A549 (cell line): ENCODE measurements around the gene CCDC170. TPM values are rescaled to one million over a fixed set of nuclear protein-coding genes. Genes with fewer than 3 reads are reported as not detected.

Experiments used
- ATAC-seq, 2 experiments: fragments of 200-7000 bp in 1 of 2; fragments of >200 bp in 1 of 2; cut with Nextera tagmentation in 1 of 2; cut with Tn5 transposase in 1 of 2; 3 replicates each; pipeline versions ENCODE4 v1.8.0 to v1.9.1; 2018 to 2020; ENCODE audit warnings: mild to moderate bottlenecking in 1 of 2, moderate library complexity in 1 of 2
- CTCF ChIA-PET: fragments of 300-600 bp; sonication (Branson Sonifier 250); formaldehyde crosslinking; extraction: SDS; loops from one replicate; lab custom pipeline; 2021; ENCODE audit warnings: antibody characterized with exemption, inconsistent platforms; lab: Yijun Ruan, JAX
- POLR2A ChIA-PET: fragments of 350-600 bp; formaldehyde crosslinking; extraction: SDS; loops from one replicate; lab custom pipeline; 2021; ENCODE audit warnings: antibody characterized with exemption, inconsistent platforms; lab: Yijun Ruan, JAX
- DNase-seq, 2 experiments: peaks; one replicate each; pipeline versions ENCODE4 v3.0.0 to v3.0.0-alpha.2; 2011 to 2016; ENCODE audit warnings: low read depth in 1 of 2, low spot score in 1 of 2
- FAIRE-seq: peaks from 2 replicates; lab custom pipeline; 2011; peaks lifted over from hg19 to GRCh38; lab: Jason Lieb, UNC
- H3K27ac ChIP-seq, 2 experiments: fragments of >200 bp; sonication (Bioruptor Twin); formaldehyde crosslinking; 3 replicates each; pipeline ENCODE4 v1.5.1; 2016 to 2017
- H3K4me1 ChIP-seq: fragments of >200 bp; sonication (Bioruptor Twin); formaldehyde crosslinking; 3 replicates; pipeline ENCODE4 v1.6.1; 2016
- H3K4me2 ChIP-seq: fragments of >200 bp; sonication (Bioruptor Twin); formaldehyde crosslinking; 3 replicates; pipeline ENCODE4 v1.6.1; 2016
- H3K4me3 ChIP-seq: fragments of >200 bp; sonication (Bioruptor Twin); formaldehyde crosslinking; 3 replicates; pipeline ENCODE4 v1.5.1; 2016
- H3K9me3 ChIP-seq: fragments of >200 bp; sonication (Bioruptor Twin); formaldehyde crosslinking; 3 replicates; pipeline ENCODE4 v1.6.1; 2016
- BHLHE40 ChIP-seq: IDR thresholded peaks from 2 replicates; pipeline ENCODE4 v1.6.1; 2012; ENCODE audit warnings: low read depth, low read length, inconsistent platforms
- CEBPB ChIP-seq, 2 experiments: fragments of >200 bp in 1 of 2; sonication (Bioruptor Twin) in 1 of 2; formaldehyde crosslinking in 1 of 2; IDR thresholded peaks; 2 replicates each; pipeline ENCODE4 v1.6.1; 2012 to 2016
- CHD4 ChIP-seq: fragments of 200-600 bp; sonication (generic); IDR thresholded peaks from 2 replicates; pipeline ENCODE4 v1.6.1; 2016; ENCODE audit warnings: antibody characterized with exemption, mild to moderate bottlenecking, borderline replicate concordance
- EP300 ChIP-seq, 2 experiments: fragments of >200 bp; sonication (Bioruptor Twin); formaldehyde crosslinking; IDR thresholded peaks; 2 replicates in 1 of 2; 3 replicates in 1 of 2; pipeline ENCODE4 v1.6.1; 2016 to 2017
- ESRRA ChIP-seq: fragments of 150-350 bp; IDR thresholded peaks from 2 replicates; pipeline ENCODE4 v1.6.1; 2014; ENCODE audit warnings: mild to moderate bottlenecking, low read length, borderline replicate concordance
- FOSB ChIP-seq: fragments of 250-450 bp; sonication (Bioruptor Pico); IDR thresholded peaks from 2 replicates; pipeline ENCODE4 v1.5.0; 2020; ENCODE audit warnings: mild to moderate bottlenecking, moderate library complexity
- FOSL2 ChIP-seq, 2 experiments: fragments of 450-650 bp in 1 of 2; fragments of >200 bp in 1 of 2; sonication (Bioruptor Twin) in 1 of 2; formaldehyde crosslinking; IDR thresholded peaks; 2 replicates each; pipeline versions ENCODE4 v1.5.0 to v1.6.1; 2016 to 2020; ENCODE audit warnings: mild to moderate bottlenecking in 1 of 2, moderate library complexity in 1 of 2
- FOXS1 ChIP-seq: fragments of 250-450 bp; sonication (Bioruptor Pico); IDR thresholded peaks from 2 replicates; pipeline ENCODE4 v1.5.0; 2020; ENCODE audit warnings: mild to moderate bottlenecking, moderate library complexity
- GATA3 ChIP-seq: IDR thresholded peaks from 2 replicates; pipeline ENCODE4 v1.6.1; 2012; ENCODE audit warnings: borderline replicate concordance
- HDAC2 ChIP-seq: fragments of 200-600 bp; sonication (generic); IDR thresholded peaks from 2 replicates; pipeline ENCODE4 v1.6.1; 2016
- JUN ChIP-seq, 2 experiments: fragments of >200 bp; sonication (Bioruptor Twin); formaldehyde crosslinking; IDR thresholded peaks; 2 replicates in 1 of 2; 3 replicates in 1 of 2; pipeline ENCODE4 v1.6.1; 2016 to 2017
- KDM1A ChIP-seq: fragments of 200-600 bp; sonication (generic); IDR thresholded peaks from 2 replicates; pipeline ENCODE4 v1.6.1; 2016; ENCODE audit warnings: low read depth, mild to moderate bottlenecking
- KDM5A ChIP-seq: fragments of 200-600 bp; sonication (generic); IDR thresholded peaks from 2 replicates; pipeline ENCODE4 v1.6.1; 2016; ENCODE audit warnings: antibody characterized with exemption, mild to moderate bottlenecking
- MAFK ChIP-seq: fragments of 450-650 bp; IDR thresholded peaks from 2 replicates; pipeline ENCODE4 v1.6.1; 2014; ENCODE audit not compliant: partially characterized antibody
- NFE2L2 ChIP-seq: fragments of 150-350 bp; conservative IDR thresholded peaks from 2 replicates; pipeline ENCODE4 v1.6.1; 2014; ENCODE audit warnings: low read length
- POLR2AphosphoS2 ChIP-seq: conservative IDR thresholded peaks from 2 replicates; pipeline ENCODE4 v1.6.1; 2012; ENCODE audit warnings: low read length, improper control_type of control experiment, inconsistent platforms
- RCOR1 ChIP-seq: fragments of 150-350 bp; IDR thresholded peaks from 2 replicates; pipeline ENCODE4 v1.6.1; 2014; ENCODE audit warnings: antibody characterized with exemption, low read length, low read depth
- RFX5 ChIP-seq: fragments of 450-650 bp; IDR thresholded peaks from 2 replicates; pipeline ENCODE4 v1.7.1; 2014; ENCODE audit warnings: antibody characterized with exemption, mild to moderate bottlenecking, moderate library complexity
- RNF2 ChIP-seq: fragments of 200-600 bp; sonication (generic); IDR thresholded peaks from 2 replicates; pipeline ENCODE4 v1.6.1; 2016; ENCODE audit warnings: low read depth, mild to moderate bottlenecking, antibody characterized with exemption, moderate library complexity, borderline replicate concordance
- SMC3 ChIP-seq: fragments of >200 bp; sonication (Bioruptor Twin); formaldehyde crosslinking; IDR thresholded peaks from 3 replicates; pipeline ENCODE4 v1.6.1; 2018; ENCODE audit warnings: inconsistent platforms
- SREBF2 ChIP-seq: fragments of 450-650 bp; IDR thresholded peaks from 2 replicates; pipeline ENCODE4 v1.6.1; 2014; ENCODE audit warnings: mild to moderate bottlenecking, moderate library complexity
- ZNF302 ChIP-seq: fragments of 250-450 bp; sonication (Bioruptor Pico); IDR thresholded peaks from 2 replicates; pipeline ENCODE4 v1.9.0; 2021; ENCODE audit warnings: inconsistent platforms, mild to moderate bottlenecking, moderate library complexity
- WGBS: methylation state at CpG from one replicate; pipeline ENCODE4 v1.1.6; 2017; ENCODE audit errors: missing lambda C conversion rate; 5-methylcytosine and 5-hydroxymethylcytosine counted together
- polyA plus RNA-seq, 4 experiments: library from polyadenylated mRNA; depleted of rRNA in 3 of 4; stranded (reverse); fragments of >200 nt; fragmentation: RNase III in 1 of 4; extraction: RNeasy Plus Mini Kit Qiagen cat#74134 plus additional on column Dnase treatment in 1 of 4; gene quantifications; 2 replicates in 3 of 4; 3 replicates in 1 of 4; pipeline ENCODE4 v1.2.3, GENCODE V29; 2011 to 2017
- TF ChIP-seq, protein P1 (sequence below): fragments of >200 bp; sonication (Bioruptor Twin); formaldehyde crosslinking; IDR thresholded peaks from 3 replicates; pipeline ENCODE4 v1.5.1; 2016
- TF ChIP-seq, protein P2 (sequence below): IDR thresholded peaks from 2 replicates; pipeline ENCODE4 v1.6.1; 2012
- TF ChIP-seq, protein P3 (sequence below): fragments of 250-450 bp; sonication (Bioruptor Pico); IDR thresholded peaks from 2 replicates; pipeline ENCODE4 v1.5.0; 2020; ENCODE audit warnings: low read depth, mild to moderate bottlenecking, moderate library complexity
- TF ChIP-seq, protein P4 (sequence below): IDR thresholded peaks from 2 replicates; pipeline ENCODE4 v1.6.1; 2012
- TF ChIP-seq, protein P5 (sequence below): fragments of 450-650 bp; IDR thresholded peaks from 2 replicates; pipeline ENCODE4 v1.6.1; 2014; ENCODE audit warnings: antibody characterized with exemption

CCDC170 gene
- polyA plus RNA-seq, 2 of the 4 experiments (the other 2 are of a cell fraction): 0.09 to 0.61 TPM

DNA sequence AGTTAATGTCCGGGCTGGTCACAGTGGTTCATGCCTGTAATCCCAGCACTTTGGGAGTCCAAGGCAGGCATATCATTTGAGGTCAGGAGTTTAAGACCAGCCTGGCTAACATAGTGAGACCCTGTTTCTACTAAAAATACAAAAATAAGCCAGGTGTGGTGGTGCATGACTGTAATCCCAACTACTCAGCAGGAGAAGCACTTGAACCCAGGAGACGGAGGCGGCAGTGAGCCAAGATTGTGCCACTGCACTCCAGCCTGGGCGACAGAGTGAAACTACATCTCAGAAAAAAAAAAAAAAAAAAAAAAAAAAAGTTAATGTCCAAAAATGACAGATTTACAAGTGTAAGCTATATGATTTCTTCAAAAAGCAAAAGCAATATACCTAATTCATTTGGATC, 124.9 kb downstream of the CCDC170 start:
- WGBS: 58% methylated on average over 3 of the region's 4 CpGs
- Histone ChIP-seq H3K4me3 (no peak overlapping the region), H3K9me3 (no peaks in the 10 kb centered on the region), H3K27ac (no peak overlapping the region), H3K4me2 (no peak overlapping the region), H3K4me1 (no peaks in the 10 kb centered on the region)
- ChIA-PET POLR2A (no interaction called here), CTCF (interaction anchor here (0.8 kb wide), 1 partner anchor 102 kb away, joined by 5 read pairs; no protein-coding TSS in a partner anchor)
- no peak for DNase-seq
- no peak for FAIRE-seq
- ATAC-seq: no peak
- TF ChIP-seq SREBF2 (no peak), FOSL2 (IDR thresholded peaks at IDR 0.05) (no peak), FOSL2 (CRISPR knock-in tag; IDR thresholded peaks at IDR 0.05) (no peak), ZNF302 (CRISPR knock-in tag) (no peak), POLR2AphosphoS2 (no peak), CEBPB (IDR thresholded peaks at IDR 0.05) (no peak), ESRRA (no peak), FOXS1 (CRISPR knock-in tag) (no peak), MAFK (no peak), EP300 (IDR thresholded peaks at IDR 0.05) (no peak), SMC3 (no peak), KDM5A (no peak), RNF2 (no peak)
- TF ChIP-seq, protein P1, sequence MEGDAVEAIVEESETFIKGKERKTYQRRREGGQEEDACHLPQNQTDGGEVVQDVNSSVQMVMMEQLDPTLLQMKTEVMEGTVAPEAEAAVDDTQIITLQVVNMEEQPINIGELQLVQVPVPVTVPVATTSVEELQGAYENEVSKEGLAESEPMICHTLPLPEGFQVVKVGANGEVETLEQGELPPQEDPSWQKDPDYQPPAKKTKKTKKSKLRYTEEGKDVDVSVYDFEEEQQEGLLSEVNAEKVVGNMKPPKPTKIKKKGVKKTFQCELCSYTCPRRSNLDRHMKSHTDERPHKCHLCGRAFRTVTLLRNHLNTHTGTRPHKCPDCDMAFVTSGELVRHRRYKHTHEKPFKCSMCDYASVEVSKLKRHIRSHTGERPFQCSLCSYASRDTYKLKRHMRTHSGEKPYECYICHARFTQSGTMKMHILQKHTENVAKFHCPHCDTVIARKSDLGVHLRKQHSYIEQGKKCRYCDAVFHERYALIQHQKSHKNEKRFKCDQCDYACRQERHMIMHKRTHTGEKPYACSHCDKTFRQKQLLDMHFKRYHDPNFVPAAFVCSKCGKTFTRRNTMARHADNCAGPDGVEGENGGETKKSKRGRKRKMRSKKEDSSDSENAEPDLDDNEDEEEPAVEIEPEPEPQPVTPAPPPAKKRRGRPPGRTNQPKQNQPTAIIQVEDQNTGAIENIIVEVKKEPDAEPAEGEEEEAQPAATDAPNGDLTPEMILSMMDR: no peak
- TF ChIP-seq, protein P2, sequence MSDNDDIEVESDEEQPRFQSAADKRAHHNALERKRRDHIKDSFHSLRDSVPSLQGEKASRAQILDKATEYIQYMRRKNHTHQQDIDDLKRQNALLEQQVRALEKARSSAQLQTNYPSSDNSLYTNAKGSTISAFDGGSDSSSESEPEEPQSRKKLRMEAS: no peak

DNA sequence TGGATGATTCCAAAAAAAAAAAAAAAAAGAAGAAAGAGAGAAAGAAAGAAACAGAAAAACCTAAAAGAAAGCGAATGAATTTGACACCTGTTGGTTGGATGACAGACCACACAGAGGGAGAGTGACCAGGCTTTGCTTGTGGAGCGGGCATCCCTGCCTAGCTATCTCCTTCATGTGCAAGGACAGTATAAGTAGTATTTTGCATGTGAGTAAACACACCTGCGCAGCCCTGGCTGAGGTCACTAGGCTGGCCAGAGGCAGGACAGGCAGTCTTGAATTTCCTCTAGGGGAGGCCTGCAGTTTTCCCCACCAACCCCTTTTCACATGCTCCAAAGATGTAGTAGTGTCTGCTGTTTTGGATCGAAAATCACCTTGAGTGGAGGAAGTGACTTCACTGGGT, 126.4 kb downstream of the CCDC170 start:
- ChIA-PET POLR2A (no interaction called here), CTCF (no interaction called here)
- DNase-seq (no peak), ATAC-seq (no peak), FAIRE-seq (no peak)
- no peaks in the 10 kb centered on the region for H3K9me3 ChIP-seq
- H3K4me1 ChIP-seq: no peaks in the 10 kb centered on the region
- 38% methylated on average over 4 of the region's 4 CpGs for WGBS
- no peak overlapping the region for H3K4me3 ChIP-seq
- TF ChIP-seq EP300 (IDR thresholded peaks at IDR 0.05) (no peak), BHLHE40 (no peak), POLR2AphosphoS2 (no peak), RFX5 (no peak), GATA3 (no peak), HDAC2 (no peak), CHD4 (no peak), RCOR1 (no peak), FOXS1 (CRISPR knock-in tag) (no peak), KDM1A (no peak), NFE2L2 (no peak), MAFK (no peak), FOSB (no peak), SREBF2 (no peak), ESRRA (no peak), JUN (IDR thresholded peaks at IDR 0.05) (no peak)
- TF ChIP-seq, protein P3, sequence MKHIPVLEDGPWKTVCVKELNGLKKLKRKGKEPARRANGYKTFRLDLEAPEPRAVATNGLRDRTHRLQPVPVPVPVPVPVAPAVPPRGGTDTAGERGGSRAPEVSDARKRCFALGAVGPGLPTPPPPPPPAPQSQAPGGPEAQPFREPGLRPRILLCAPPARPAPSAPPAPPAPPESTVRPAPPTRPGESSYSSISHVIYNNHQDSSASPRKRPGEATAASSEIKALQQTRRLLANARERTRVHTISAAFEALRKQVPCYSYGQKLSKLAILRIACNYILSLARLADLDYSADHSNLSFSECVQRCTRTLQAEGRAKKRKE (CRISPR knock-in tag): no peak
- TF ChIP-seq, protein P4, sequence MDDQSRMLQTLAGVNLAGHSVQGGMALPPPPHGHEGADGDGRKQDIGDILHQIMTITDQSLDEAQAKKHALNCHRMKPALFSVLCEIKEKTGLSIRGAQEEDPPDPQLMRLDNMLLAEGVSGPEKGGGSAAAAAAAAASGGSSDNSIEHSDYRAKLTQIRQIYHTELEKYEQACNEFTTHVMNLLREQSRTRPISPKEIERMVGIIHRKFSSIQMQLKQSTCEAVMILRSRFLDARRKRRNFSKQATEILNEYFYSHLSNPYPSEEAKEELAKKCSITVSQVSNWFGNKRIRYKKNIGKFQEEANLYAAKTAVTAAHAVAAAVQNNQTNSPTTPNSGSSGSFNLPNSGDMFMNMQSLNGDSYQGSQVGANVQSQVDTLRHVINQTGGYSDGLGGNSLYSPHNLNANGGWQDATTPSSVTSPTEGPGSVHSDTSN: no peak
- TF ChIP-seq, protein P5, sequence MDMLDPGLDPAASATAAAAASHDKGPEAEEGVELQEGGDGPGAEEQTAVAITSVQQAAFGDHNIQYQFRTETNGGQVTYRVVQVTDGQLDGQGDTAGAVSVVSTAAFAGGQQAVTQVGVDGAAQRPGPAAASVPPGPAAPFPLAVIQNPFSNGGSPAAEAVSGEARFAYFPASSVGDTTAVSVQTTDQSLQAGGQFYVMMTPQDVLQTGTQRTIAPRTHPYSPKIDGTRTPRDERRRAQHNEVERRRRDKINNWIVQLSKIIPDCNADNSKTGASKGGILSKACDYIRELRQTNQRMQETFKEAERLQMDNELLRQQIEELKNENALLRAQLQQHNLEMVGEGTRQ: no peak
- H3K4me2 ChIP-seq: no peak overlapping the region
- H3K27ac ChIP-seq: no peak overlapping the region
